Upper lobe of left lung (tissue), 4 donors: ENCODE results near the gene IKBIP.

Source experiments
- CTCF ChIP-seq, 6 experiments: fragments of 450-650 bp in 4 of 6; fragments of 200-600 bp in 2 of 6; sonication (generic) in 2 of 6; IDR thresholded peaks; one replicate each; pipeline ENCODE4 v1.5.1; 2016 to 2019; ENCODE audit warnings: antibody characterized with exemption in 6 of 6
- POLR2A ChIP-seq, 4 donors: fragments of 450-650 bp; IDR thresholded peaks; one replicate each; pipeline ENCODE4 v1.5.1; 2016 to 2017; ENCODE audit warnings: antibody characterized with exemption in 4 of 4, mild to moderate bottlenecking in 2 of 4

GRCh38 chr12:98669751-98670150 is 25.2 kb upstream of the IKBIP start:
- TF ChIP-seq CTCF (IDR thresholded peaks at IDR 0.05) (no peak), POLR2A (IDR thresholded peaks at IDR 0.05) (no peak)
